Ishikawa (cell line): Measurements from ENCODE around the gene SART3.
A peak's percentile ranks its signal among the peaks of the same experiment; 100 is the strongest.

Source experiments
- CEBPB ChIP-seq: IDR thresholded peaks from 2 replicates; pipeline ENCODE4 v1.6.1; 2012
- CREB1 ChIP-seq: IDR thresholded peaks from 2 replicates; pipeline ENCODE4 v1.6.1; 2012; ENCODE audit warnings: low read depth
- EGR1 ChIP-seq: IDR thresholded peaks from 2 replicates; pipeline ENCODE4 v1.6.1; 2012
- EP300 ChIP-seq: IDR thresholded peaks from 2 replicates; pipeline ENCODE4 v1.6.1; 2012; ENCODE audit warnings: borderline replicate concordance
- FOXM1 ChIP-seq: IDR thresholded peaks from 2 replicates; pipeline ENCODE4 v1.6.1; 2012; ENCODE audit warnings: low read depth, borderline replicate concordance
- MAX ChIP-seq: IDR thresholded peaks from 2 replicates; pipeline ENCODE4 v1.6.1; 2012
- NFIC ChIP-seq: IDR thresholded peaks from 2 replicates; pipeline ENCODE4 v1.6.1; 2012
- RAD21 ChIP-seq: IDR thresholded peaks from 2 replicates; pipeline ENCODE4 v1.6.1; 2012; ENCODE audit warnings: low read depth
- REST ChIP-seq: IDR thresholded peaks from 2 replicates; pipeline ENCODE4 v1.6.1; 2012; ENCODE audit warnings: low read depth, mild to moderate bottlenecking
- TAF1 ChIP-seq: IDR thresholded peaks from 2 replicates; pipeline ENCODE4 v1.6.1; 2012; ENCODE audit warnings: low read depth, mild to moderate bottlenecking
- TCF12 ChIP-seq: IDR thresholded peaks from 2 replicates; pipeline ENCODE4 v1.6.1; 2012; ENCODE audit warnings: low read depth
- TEAD4 ChIP-seq: IDR thresholded peaks from 2 replicates; pipeline ENCODE4 v1.6.1; 2012
- USF1 ChIP-seq: IDR thresholded peaks from 2 replicates; pipeline ENCODE4 v1.6.1; 2012
- YY1 ChIP-seq: IDR thresholded peaks from 2 replicates; pipeline ENCODE4 v1.6.1; 2012; ENCODE audit warnings: low read depth
- ZBTB7A ChIP-seq: IDR thresholded peaks from 2 replicates; pipeline ENCODE4 v1.6.1; 2012; ENCODE audit warnings: low read depth

SART3 gene

GRCh38 chr12:108531929-108532848 lies 28.8 kb downstream of the SART3 start:
- TF ChIP-seq EGR1 (no peak), MAX (peak; percentile 77)

- TF ChIP-seq REST, result no peak
- TF ChIP-seq RAD21, result no peak
- TF ChIP-seq TAF1, result no peak
- no peak for TF ChIP-seq EGR1
- no peak for TF ChIP-seq USF1
- TF ChIP-seq TCF12, result no peak
- no peak for TF ChIP-seq CEBPB
- TF ChIP-seq CREB1, result no peak
Measured at GRCh38 chr12:108530161-108530560, 30.8 kb downstream of the SART3 start.

GRCh38 chr12:108527166-108527496 lies 33.8 kb downstream of the SART3 start:
- TF ChIP-seq TCF12 (no peak), YY1 (no peak), TEAD4 (no peak), CEBPB (no peak), ZBTB7A (no peak), REST (no peak), MAX (no peak)

GRCh38 chr12:108526482-108527165 lies 34.3 kb downstream of the SART3 start:
- TF ChIP-seq REST, result no peak

GRCh38 chr12:108525681-108526080 lies 35.3 kb downstream of the SART3 start:
- no peak for TF ChIP-seq USF1
- no peak for TF ChIP-seq CREB1
- TF ChIP-seq TEAD4, result no peak
- TF ChIP-seq EP300, result no peak
- no peak for TF ChIP-seq EGR1
- TF ChIP-seq FOXM1, result no peak
- no peak for TF ChIP-seq CEBPB
- TF ChIP-seq REST, result no peak
- no peak for TF ChIP-seq RAD21
- no peak for TF ChIP-seq TAF1
- no peak for TF ChIP-seq NFIC
- TF ChIP-seq TCF12, result no peak
- no peak for TF ChIP-seq ZBTB7A
- no peak for TF ChIP-seq MAX
- TF ChIP-seq YY1, result no peak
